Activated naive CD8-positive, alpha-beta T cell (primary cell): ENCODE data around the gene NOPCHAP1.

Source experiments
- H3K27ac Mint-ChIP-seq: one replicate; pipeline ENCODE4 v1.8.0; 2021; ENCODE audit warnings: mixed read lengths
- H3K27me3 Mint-ChIP-seq: one replicate; pipeline ENCODE4 v1.8.0; 2021; ENCODE audit warnings: mixed read lengths
- H3K36me3 Mint-ChIP-seq: one replicate; pipeline ENCODE4 v1.8.0; 2021; ENCODE audit warnings: mixed read lengths
- H3K4me1 Mint-ChIP-seq: one replicate; pipeline ENCODE4 v1.8.0; 2021; ENCODE audit warnings: low read depth, mixed read lengths
- H3K4me3 Mint-ChIP-seq: one replicate; pipeline ENCODE4 v1.8.0; 2021; ENCODE audit warnings: mild to moderate bottlenecking, mixed read lengths
- H3K9me3 Mint-ChIP-seq: one replicate; pipeline ENCODE4 v1.8.0; 2021; ENCODE audit warnings: low read depth, mixed read lengths

NOPCHAP1 gene

GRCh38 chr12:105024928-105025327, 38.8 kb downstream of the NOPCHAP1 start:
- Mint-ChIP-seq H3K27me3 (no peaks in the 10 kb centered on the region), H3K36me3 (peaks cover 4% of the 10 kb centered on the region), H3K4me1 (no peaks in the 10 kb centered on the region), H3K4me3 (no peak overlapping the region), H3K9me3 (no peaks in the 10 kb centered on the region), H3K27ac (no peak overlapping the region)

- H3K27ac Mint-ChIP-seq = no peak overlapping the region
Observed at GRCh38 chr12:105025890-105026289, 39.8 kb downstream of the NOPCHAP1 start.

GRCh38 chr12:105026411-105026810, 40.3 kb downstream of the NOPCHAP1 start:
- H3K4me1 Mint-ChIP-seq = peaks cover 7% of the 10 kb centered on the region

More at GRCh38 chr12:105025890-105026289, 39.8 kb downstream of the NOPCHAP1 start:
- H3K36me3 Mint-ChIP-seq = peaks cover 4% of the 10 kb centered on the region
- H3K4me1 Mint-ChIP-seq = peaks cover 2% of the 10 kb centered on the region
- H3K27me3 Mint-ChIP-seq = no peaks in the 10 kb centered on the region
- H3K9me3 Mint-ChIP-seq = no peaks in the 10 kb centered on the region
- no peak overlapping the region for H3K4me3 Mint-ChIP-seq

GRCh38 chr12:105030820-105031807, 45.0 kb downstream of the NOPCHAP1 start:
- no peaks in the 10 kb centered on the region for H3K9me3 Mint-ChIP-seq
- peaks cover 2% of the 10 kb centered on the region for H3K36me3 Mint-ChIP-seq
- peak overlapping the region; percentile 17 for H3K27ac Mint-ChIP-seq
- H3K27me3 Mint-ChIP-seq = no peaks in the 10 kb centered on the region
- peaks cover 32% of the 10 kb centered on the region for H3K4me1 Mint-ChIP-seq
- H3K4me3 Mint-ChIP-seq = peak overlapping the region; percentile 17

More at GRCh38 chr12:105026411-105026810, 40.3 kb downstream of the NOPCHAP1 start:
- no peak overlapping the region for H3K4me3 Mint-ChIP-seq
- no peaks in the 10 kb centered on the region for H3K9me3 Mint-ChIP-seq
- H3K36me3 Mint-ChIP-seq = peaks cover 4% of the 10 kb centered on the region
- no peak overlapping the region for H3K27ac Mint-ChIP-seq
- no peaks in the 10 kb centered on the region for H3K27me3 Mint-ChIP-seq

GRCh38 chr12:105032703-105033357, 46.7 kb downstream of the NOPCHAP1 start:
- no peak overlapping the region for H3K27ac Mint-ChIP-seq
- no peaks in the 10 kb centered on the region for H3K9me3 Mint-ChIP-seq
- H3K27me3 Mint-ChIP-seq = no peaks in the 10 kb centered on the region
- peaks cover 2% of the 10 kb centered on the region for H3K36me3 Mint-ChIP-seq
- H3K4me3 Mint-ChIP-seq = no peak overlapping the region
- H3K4me1 Mint-ChIP-seq = peaks cover 45% of the 10 kb centered on the region

- Mint-ChIP-seq H3K27me3 (no peaks in the 10 kb centered on the region), H3K4me1 (peaks cover 51% of the 10 kb centered on the region), H3K27ac (no peak overlapping the region), H3K4me3 (no peak overlapping the region), H3K9me3 (no peaks in the 10 kb centered on the region), H3K36me3 (peaks cover 2% of the 10 kb centered on the region)
Observed at GRCh38 chr12:105033851-105034250, 47.7 kb downstream of the NOPCHAP1 start.
